Measurements from ENCODE around the gene LAMB4. TPM values are rescaled to one million over a fixed set of nuclear protein-coding genes. Genes with fewer than 3 reads are reported as not detected.

LAMB4 gene
- total and polyA plus RNA-seq, 2 of the 4 experiments (the other 2 are of a cell fraction), result 0.12 to 0.18 TPM

GRCh38 chr7:107975394-107976013 is 154.7 kb downstream of the LAMB4 start:
- H2AK9ac ChIP-seq (replicated peaks; ENCODE audit: low read depth, low read length, poor library complexity), result no peak overlapping the region
- no peak overlapping the region for H2AFZ ChIP-seq (replicated peaks; ENCODE audit: low read length, poor library complexity)
- H4K8ac ChIP-seq (ENCODE audit: low read depth in 2 of 2, low read length in 2 of 2), result no peak overlapping the region
- H2BK15ac ChIP-seq (ENCODE audit: low read depth, low read length), result no peak overlapping the region
- H2BK20ac ChIP-seq (ENCODE audit: low read depth, low read length), result no peak overlapping the region
- no peak overlapping the region for H2BK5ac ChIP-seq (ENCODE audit: low read depth, low read length, poor library complexity, severe bottlenecking)
- no peak for DNase-seq
- ChIA-PET CTCF (no interaction called here), POLR2A (ENCODE audit: unreplicated experiment) (no interaction called here)
- in situ Hi-C loops (cut with MboI; ENCODE audit: low sequenced_read_pairs), result no loop called here
- H3K56ac ChIP-seq (ENCODE audit: extremely low read depth, insufficient read depth, low read length), result no peak overlapping the region
- no TSS peak for BruUV-seq (replicated peaks)
- H3K4me1 ChIP-seq (ENCODE audit: control insufficient read depth, insufficient read depth, low read length), result peaks cover 7% of the 10 kb centered on the region
- no peak overlapping the region for H4K91ac ChIP-seq (ENCODE audit: insufficient read depth, low read depth, low read length)
- intact Hi-C loops (cut with micrococcal nuclease), result loop anchor here (2.0 kb wide), 1 partner anchor 19 kb away; no protein-coding TSS in a partner anchor
- no peak overlapping the region for H3K4me2 ChIP-seq (ENCODE audit: low read depth, low read length)
- no peak overlapping the region for H3K4ac ChIP-seq (ENCODE audit: low read depth, low read length)
- ATAC-seq (ENCODE audit: low read depth), result no peak
- H3K27ac ChIP-seq (ENCODE audit: insufficient read depth, low read length), result no peak overlapping the region
- peaks cover 8% of the 10 kb centered on the region for H3K9me1 ChIP-seq (ENCODE audit: insufficient read depth, low read length)
- H3K9me3 ChIP-seq (ENCODE audit: control insufficient read depth, insufficient read depth, low read length), result no peaks in the 10 kb centered on the region
- no peak overlapping the region for H4K5ac ChIP-seq (ENCODE audit: low read depth, low read length)
- peaks cover 72% of the 10 kb centered on the region for H3K36me3 ChIP-seq (ENCODE audit: control insufficient read depth, insufficient read depth, low read length)
- no peak overlapping the region for H3K18ac ChIP-seq (ENCODE audit: low read depth, low read length)
- no peak overlapping the region for H3K23ac ChIP-seq (ENCODE audit: low read depth, low read length)
- no peak overlapping the region for H3K14ac ChIP-seq (replicated peaks; ENCODE audit: low read depth, low read length)
- H2AK5ac ChIP-seq (ENCODE audit: low read depth, low read length), result no peak overlapping the region
- H3K4me3 ChIP-seq (ENCODE audit: insufficient read depth, low read depth, low read length), result no peak overlapping the region
- H3K9ac ChIP-seq (ENCODE audit: low read depth, low read length), result no peak overlapping the region
- no peak for TF ChIP-seq ELK1 (IDR thresholded peaks at IDR 0.05; ENCODE audit: borderline replicate concordance, low read depth, low read length)
- TF ChIP-seq CEBPB (IDR thresholded peaks at IDR 0.05; ENCODE audit: low read depth, low read length), result no peak
- no peak for TF ChIP-seq CTCF (conservative IDR thresholded peaks at IDR 0.05; ENCODE audit: low read depth, low read length)
- TF ChIP-seq CHD1 (IDR thresholded peaks at IDR 0.05; ENCODE audit: low read depth, low read length), result no peak
- no peak for TF ChIP-seq MAFK (IDR thresholded peaks at IDR 0.05; ENCODE audit: low read depth, low read length)
- no peak for TF ChIP-seq USF2 (IDR thresholded peaks at IDR 0.05; ENCODE audit: low read depth, low read length)
- no peak for TF ChIP-seq MAZ (IDR thresholded peaks at IDR 0.05; ENCODE audit: borderline replicate concordance, low read depth, low read length)
- no peak for TF ChIP-seq FOS (IDR thresholded peaks at IDR 0.05; ENCODE audit: low read depth, low read length)
- no peak for TF ChIP-seq RFX5 (IDR thresholded peaks at IDR 0.05; ENCODE audit: low read depth, low read length)
- no peak for TF ChIP-seq SMC3 (IDR thresholded peaks at IDR 0.05; ENCODE audit: low read depth, low read length)
- no peak for TF ChIP-seq BHLHE40 (IDR thresholded peaks at IDR 0.05; ENCODE audit: low read depth, low read length)
- no peak for TF ChIP-seq RCOR1 (IDR thresholded peaks at IDR 0.05; ENCODE audit: insufficient replicate concordance, low read length)
- no peak for TF ChIP-seq POLR2A (IDR thresholded peaks at IDR 0.05; ENCODE audit: low read depth, low read length)
- no peak for TF ChIP-seq MXI1 (IDR thresholded peaks at IDR 0.05; ENCODE audit: borderline replicate concordance, low read depth, low read length)
- no peak for TF ChIP-seq RAD21 (IDR thresholded peaks at IDR 0.05; ENCODE audit: low read length)
- TF ChIP-seq NFE2L2 (IDR thresholded peaks at IDR 0.05; ENCODE audit: low read depth, low read length), result no peak
- peaks cover 4% of the 10 kb centered on the region; the same call in 1 of the 2 replicates for H4K20me1 ChIP-seq (ENCODE audit: insufficient read depth, low read length)
- WGBS, 2 experiments (ENCODE audit: extremely low coverage in 2 of 2, insufficient read length in 1 of 2), result 98% methylated on average over 7 of the region's 13 CpGs; no CpG with 5 or more reads in 1 of the 2 experiments
- dilution Hi-C loops (cut with HindIII; ENCODE audit: low sequenced_read_pairs, unreplicated experiment), result no loop called here
- H3K79me1 ChIP-seq (ENCODE audit: low read depth in 1 of 2, low read length in 2 of 2), result peaks cover 0 to 32% of the 10 kb centered on the region in 2 experiments; a peak in 3 of 4 replicates
- no peak overlapping the region for H2BK120ac ChIP-seq (ENCODE audit: low read depth, low read length)
- no peaks in the 10 kb centered on the region for H3K27me3 ChIP-seq (ENCODE audit: control insufficient read depth, insufficient read depth, low read length)
